ENCODE data around the gene GPBP1L1. TPM values are rescaled to one million over a fixed set of nuclear protein-coding genes. Genes with fewer than 3 reads are reported as not detected.
A peak's percentile ranks its signal among the peaks of the same experiment; 100 is the strongest.

GPBP1L1 gene
- total RNA-seq, 4 donors from 2014 or later = 161 to 258 (median 238) TPM

DNA sequence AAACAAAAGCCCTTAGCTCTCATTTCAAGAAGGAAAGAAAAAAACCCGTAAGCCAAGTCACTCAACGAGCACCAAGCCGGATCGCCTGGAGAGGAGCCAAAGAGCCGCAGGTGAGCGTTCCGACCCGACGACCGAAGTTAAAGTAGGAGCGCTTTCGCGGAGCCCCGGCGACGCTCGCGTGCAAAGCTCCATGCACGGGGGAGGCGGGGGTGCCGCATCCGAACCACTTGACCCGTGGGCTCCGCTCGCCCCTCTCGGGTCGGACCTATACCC, 382 bp downstream of the GPBP1L1 start:
- no peaks in the 10 kb centered on the region for H3K27me3 ChIP-seq
- peak overlapping the region; percentile 62 to 98 (median 83) for H3K4me3 ChIP-seq
- H3K27ac ChIP-seq = peak overlapping the region; percentile 95 to 99 (median 96)
- no peaks in the 10 kb centered on the region for H3K9me3 ChIP-seq
- H3K4me1 ChIP-seq = peaks cover 0 to 30% (median 5%) of the 10 kb centered on the region in 4 donors
- TF ChIP-seq, protein P1, sequence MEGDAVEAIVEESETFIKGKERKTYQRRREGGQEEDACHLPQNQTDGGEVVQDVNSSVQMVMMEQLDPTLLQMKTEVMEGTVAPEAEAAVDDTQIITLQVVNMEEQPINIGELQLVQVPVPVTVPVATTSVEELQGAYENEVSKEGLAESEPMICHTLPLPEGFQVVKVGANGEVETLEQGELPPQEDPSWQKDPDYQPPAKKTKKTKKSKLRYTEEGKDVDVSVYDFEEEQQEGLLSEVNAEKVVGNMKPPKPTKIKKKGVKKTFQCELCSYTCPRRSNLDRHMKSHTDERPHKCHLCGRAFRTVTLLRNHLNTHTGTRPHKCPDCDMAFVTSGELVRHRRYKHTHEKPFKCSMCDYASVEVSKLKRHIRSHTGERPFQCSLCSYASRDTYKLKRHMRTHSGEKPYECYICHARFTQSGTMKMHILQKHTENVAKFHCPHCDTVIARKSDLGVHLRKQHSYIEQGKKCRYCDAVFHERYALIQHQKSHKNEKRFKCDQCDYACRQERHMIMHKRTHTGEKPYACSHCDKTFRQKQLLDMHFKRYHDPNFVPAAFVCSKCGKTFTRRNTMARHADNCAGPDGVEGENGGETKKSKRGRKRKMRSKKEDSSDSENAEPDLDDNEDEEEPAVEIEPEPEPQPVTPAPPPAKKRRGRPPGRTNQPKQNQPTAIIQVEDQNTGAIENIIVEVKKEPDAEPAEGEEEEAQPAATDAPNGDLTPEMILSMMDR (IDR thresholded peaks at IDR 0.05) = peak in 1 of 6 experiments; percentile 11
- no peak for TF ChIP-seq POLR2A (IDR thresholded peaks at IDR 0.05)
- peak; percentile 69 to 88 (median 82) for DNase-seq
- peaks cover 0 to 3% (median 0%) of the 10 kb centered on the region in 3 donors for H3K36me3 ChIP-seq

DNA sequence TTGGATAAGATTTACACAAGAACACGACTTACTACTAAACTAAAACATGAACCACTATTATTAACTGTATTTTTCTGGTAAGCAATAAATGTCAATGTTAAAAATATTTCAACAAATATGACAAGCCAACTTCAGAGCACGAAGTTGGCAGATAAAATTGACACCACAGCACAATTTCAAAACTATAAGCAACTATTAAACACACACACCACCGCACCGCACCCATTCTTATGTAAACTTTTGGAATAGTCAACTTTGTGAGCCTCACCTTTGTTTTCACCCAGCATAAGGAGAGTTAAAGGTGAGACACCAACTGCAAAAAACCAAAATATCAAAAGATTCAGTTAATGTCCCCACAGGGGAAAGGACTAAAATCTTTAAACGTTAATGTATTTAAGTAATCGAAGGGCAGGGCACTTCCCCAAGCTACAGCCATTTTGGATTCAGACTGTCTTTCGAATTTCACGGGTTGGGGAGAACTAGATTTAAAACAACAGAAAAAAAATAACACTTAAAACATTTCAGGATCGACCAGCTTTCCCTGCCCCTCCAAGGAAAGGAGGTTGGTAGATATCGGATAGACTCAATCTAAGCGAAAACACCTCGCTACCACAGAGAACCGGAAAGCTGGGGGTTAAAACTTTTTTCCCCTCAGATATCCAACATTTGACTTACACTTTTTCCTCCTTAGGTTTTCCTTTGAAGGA, 872 bp downstream of the GPBP1L1 start:
- TF ChIP-seq, protein P1 (IDR thresholded peaks at IDR 0.05) = no peak
- TF ChIP-seq POLR2A (IDR thresholded peaks at IDR 0.05) = no peak
- Histone ChIP-seq H3K9me3 (no peaks in the 10 kb centered on the region), H3K27me3 (no peaks in the 10 kb centered on the region), H3K4me3 (peak overlapping the region; percentile 62 to 98 (median 83)), H3K27ac (peak overlapping the region; percentile 95 to 99 (median 96)), H3K36me3 (no peaks in the 10 kb centered on the region), H3K4me1 (peaks cover 0 to 35% (median 6%) of the 10 kb centered on the region in 4 donors)
- DNase-seq = no peak

DNA sequence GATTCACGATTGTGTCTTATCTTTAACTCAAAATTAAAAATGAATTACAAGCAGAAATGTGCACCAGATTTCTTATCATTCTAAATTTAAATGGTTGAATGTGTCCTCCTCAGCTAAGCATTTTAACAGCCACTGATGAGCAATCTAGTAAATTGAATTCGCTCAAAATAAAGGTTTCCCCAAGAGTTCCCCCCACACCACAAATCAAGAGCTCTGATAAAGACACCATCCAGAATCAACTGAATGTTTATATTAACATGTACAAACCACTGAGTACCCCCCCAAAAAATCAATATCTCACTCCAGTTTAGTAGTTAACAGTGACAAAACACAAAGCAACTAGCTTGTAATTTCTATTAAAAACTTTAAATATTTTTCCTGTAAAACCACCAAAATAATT, 1.9 kb downstream of the GPBP1L1 start:
- Histone ChIP-seq H3K27ac (no peak overlapping the region), H3K9me3 (no peaks in the 10 kb centered on the region), H3K36me3 (no peaks in the 10 kb centered on the region), H3K4me3 (peak overlapping the region in 3 of 4 donors; percentile 62 to 98 (median 80)), H3K27me3 (no peaks in the 10 kb centered on the region), H3K4me1 (peaks cover 0 to 43% (median 6%) of the 10 kb centered on the region in 4 donors)
- no peak for TF ChIP-seq POLR2A (IDR thresholded peaks at IDR 0.05)
- TF ChIP-seq, protein P1 (IDR thresholded peaks at IDR 0.05) = no peak
- DNase-seq = no peak

DNA sequence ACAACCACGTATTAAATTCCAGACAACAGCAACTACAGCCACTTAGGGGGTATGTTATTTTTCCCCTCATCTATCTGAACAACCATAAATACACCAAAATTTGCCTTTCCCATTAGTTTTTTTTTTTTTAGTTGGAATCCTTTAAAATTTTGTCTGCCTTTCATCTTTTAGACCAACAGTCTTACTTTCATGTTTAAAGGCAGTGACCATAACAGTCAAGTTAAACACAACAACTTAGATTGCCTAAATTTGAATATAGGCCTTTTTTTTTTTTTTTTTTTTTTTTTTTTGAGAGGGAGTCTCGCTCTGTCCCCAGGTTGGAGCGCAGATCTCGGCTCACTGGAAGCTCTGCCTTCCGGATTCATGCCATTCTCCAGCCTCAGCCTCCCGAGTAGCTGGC, 3.4 kb downstream of the GPBP1L1 start:
- Histone ChIP-seq H3K27ac (no peak overlapping the region), H3K36me3 (no peaks in the 10 kb centered on the region), H3K4me3 (peak overlapping the region in 1 of 4 donors; percentile 4), H3K27me3 (no peaks in the 10 kb centered on the region), H3K4me1 (peaks cover 0 to 49% (median 10%) of the 10 kb centered on the region in 4 donors), H3K9me3 (no peaks in the 10 kb centered on the region)
- no peak for TF ChIP-seq POLR2A (IDR thresholded peaks at IDR 0.05)
- TF ChIP-seq, protein P1 (IDR thresholded peaks at IDR 0.05) = no peak
- no peak for DNase-seq

DNA sequence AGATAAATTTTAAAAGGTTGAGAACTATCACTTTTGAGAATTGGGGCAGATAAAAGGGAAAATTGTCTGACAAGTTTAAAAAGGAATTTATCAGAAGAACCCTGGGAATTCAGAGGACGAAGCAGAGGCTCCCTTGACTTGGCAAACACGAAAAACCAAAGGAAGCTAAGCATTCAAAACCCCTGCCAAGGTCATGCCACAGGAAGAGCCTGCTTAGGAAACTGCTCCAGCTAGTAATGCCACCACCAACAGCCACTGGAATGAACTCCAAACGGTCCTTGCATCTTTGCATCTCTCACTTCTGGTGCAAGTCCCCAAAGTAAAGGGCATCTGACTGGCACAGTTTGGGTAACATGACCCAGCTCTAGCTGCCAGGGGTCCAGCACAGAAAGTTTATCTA, 7.2 kb downstream of the GPBP1L1 start:
- peak overlapping the region in 1 of 4 donors; percentile 0 for H3K27ac ChIP-seq
- DNase-seq = no peak
- H3K27me3 ChIP-seq = no peaks in the 10 kb centered on the region
- TF ChIP-seq, protein P1 (IDR thresholded peaks at IDR 0.05) = no peak
- no peak for TF ChIP-seq POLR2A (IDR thresholded peaks at IDR 0.05)
- H3K4me3 ChIP-seq = no peak overlapping the region
- H3K36me3 ChIP-seq = no peaks in the 10 kb centered on the region
- H3K4me1 ChIP-seq = peaks cover 0 to 78% (median 11%) of the 10 kb centered on the region in 4 donors
- H3K9me3 ChIP-seq = no peaks in the 10 kb centered on the region
